Transverse colon (tissue), 4 donors: ENCODE measurements around the gene LSM14A.

Source experiments
- POLR2A ChIP-seq: fragments of 450-650 bp; IDR thresholded peaks from one replicate; pipeline ENCODE4 v1.6.1; 2016; ENCODE audit warnings: antibody characterized with exemption, mild to moderate bottlenecking, moderate library complexity
- POLR2AphosphoS5 ChIP-seq, 3 donors: sonication (generic); formaldehyde crosslinking; IDR thresholded peaks; one replicate each; pipeline ENCODE4 v1.6.1; 2016; ENCODE audit warnings: antibody characterized with exemption in 3 of 3
- TF ChIP-seq, protein P1 (sequence below), 5 experiments: fragments of 200-600 bp in 3 of 5; fragments of 450-650 bp in 2 of 5; sonication (generic) in 3 of 5; IDR thresholded peaks; 1 replicate in 2 of 5; 2 replicates in 3 of 5; pipeline ENCODE4 v1.5.1; 2016 to 2017; ENCODE audit warnings: antibody characterized with exemption in 5 of 5, inconsistent platforms in 3 of 5, mild to moderate bottlenecking in 2 of 5, moderate library complexity in 1 of 5

DNA sequence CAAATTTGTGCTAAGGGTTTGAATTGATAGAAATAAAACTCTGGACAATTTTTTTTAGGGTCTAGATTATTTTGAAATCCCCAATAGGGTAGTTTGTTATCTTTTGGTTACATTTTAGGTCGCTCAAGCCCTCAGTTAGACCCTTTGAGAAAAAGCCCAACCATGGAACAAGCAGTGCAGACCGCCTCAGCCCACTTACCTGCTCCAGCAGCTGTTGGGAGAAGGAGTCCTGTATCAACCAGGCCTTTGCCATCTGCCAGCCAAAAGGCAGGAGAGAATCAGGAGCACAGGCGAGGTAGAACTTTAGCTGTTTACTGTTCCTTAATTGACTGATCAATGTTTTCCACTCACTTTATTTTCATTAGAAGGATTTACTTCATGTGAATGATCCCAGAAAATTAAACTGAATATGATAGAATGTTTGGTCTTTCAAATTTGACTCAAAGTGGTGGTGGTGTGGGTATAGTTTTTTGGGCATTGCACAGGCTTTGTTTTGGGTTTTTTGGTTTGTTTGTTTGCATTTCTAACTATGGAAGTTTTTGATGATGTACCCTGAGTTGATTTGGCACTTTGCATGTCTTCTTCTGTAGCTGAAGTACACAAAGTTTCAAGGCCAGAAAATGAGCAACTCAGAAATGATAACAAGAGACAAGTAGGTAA lies 42.8 kb downstream of the LSM14A start:
- TF ChIP-seq POLR2A: no peak
- TF ChIP-seq, protein P1, sequence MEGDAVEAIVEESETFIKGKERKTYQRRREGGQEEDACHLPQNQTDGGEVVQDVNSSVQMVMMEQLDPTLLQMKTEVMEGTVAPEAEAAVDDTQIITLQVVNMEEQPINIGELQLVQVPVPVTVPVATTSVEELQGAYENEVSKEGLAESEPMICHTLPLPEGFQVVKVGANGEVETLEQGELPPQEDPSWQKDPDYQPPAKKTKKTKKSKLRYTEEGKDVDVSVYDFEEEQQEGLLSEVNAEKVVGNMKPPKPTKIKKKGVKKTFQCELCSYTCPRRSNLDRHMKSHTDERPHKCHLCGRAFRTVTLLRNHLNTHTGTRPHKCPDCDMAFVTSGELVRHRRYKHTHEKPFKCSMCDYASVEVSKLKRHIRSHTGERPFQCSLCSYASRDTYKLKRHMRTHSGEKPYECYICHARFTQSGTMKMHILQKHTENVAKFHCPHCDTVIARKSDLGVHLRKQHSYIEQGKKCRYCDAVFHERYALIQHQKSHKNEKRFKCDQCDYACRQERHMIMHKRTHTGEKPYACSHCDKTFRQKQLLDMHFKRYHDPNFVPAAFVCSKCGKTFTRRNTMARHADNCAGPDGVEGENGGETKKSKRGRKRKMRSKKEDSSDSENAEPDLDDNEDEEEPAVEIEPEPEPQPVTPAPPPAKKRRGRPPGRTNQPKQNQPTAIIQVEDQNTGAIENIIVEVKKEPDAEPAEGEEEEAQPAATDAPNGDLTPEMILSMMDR (IDR thresholded peaks at IDR 0.05): no peak
- no peak for TF ChIP-seq POLR2AphosphoS5 (IDR thresholded peaks at IDR 0.05)
